Urinary bladder (tissue), 4 donors: ENCODE measurements around the gene LIN52. TPM values are rescaled to one million over a fixed set of nuclear protein-coding genes. Genes with fewer than 3 reads are reported as not detected.

Experiments
- DNase-seq: peaks from one replicate; pipeline ENCODE4 v3.0.0-alpha.2; 2015; ENCODE audit errors: extremely low spot score
- H3K27ac ChIP-seq: one replicate; pipeline ENCODE4 v1.5.1; 2013; ENCODE audit warnings: low read depth, mild to moderate bottlenecking, moderate library complexity
- H3K36me3 ChIP-seq: one replicate; pipeline ENCODE4 v1.6.1; 2013; ENCODE audit warnings: mild to moderate bottlenecking, moderate library complexity; ENCODE audit not compliant: insufficient read depth
- H3K4me1 ChIP-seq: one replicate; pipeline ENCODE4 v1.6.1; 2013; ENCODE audit warnings: mild to moderate bottlenecking, moderate library complexity; ENCODE audit not compliant: insufficient read depth
- H3K4me3 ChIP-seq: one replicate; pipeline ENCODE4 v1.5.1; 2013; ENCODE audit warnings: low read depth, low read length
- WGBS: extraction: QIAGEN DNeasy Blood & Tissue Kit; methylation state at CpG from one replicate; pipeline ENCODE4 v1.1.7; 2013; 5-methylcytosine and 5-hydroxymethylcytosine counted together
- polyA plus RNA-seq: library from polyadenylated mRNA; stranded (reverse); fragments of 200-250 nt; gene quantifications from one replicate; pipeline ENCODE4 v1.2.3, GENCODE V29; 2013
- total RNA-seq: library from RNA; depleted of rRNA; stranded (reverse); fragments of >200 nt; gene quantifications from one replicate; pipeline ENCODE4 v1.2.3, GENCODE V29; 2014
- donor health status: healthy with polysubstance abuse.
- donor health status: healthy.

LIN52 gene, protein sequence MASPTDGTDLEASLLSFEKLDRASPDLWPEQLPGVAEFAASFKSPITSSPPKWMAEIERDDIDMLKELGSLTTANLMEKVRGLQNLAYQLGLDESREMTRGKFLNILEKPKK
- total RNA-seq (17.5 TPM), polyA plus RNA-seq (11.8 TPM)

DNA sequence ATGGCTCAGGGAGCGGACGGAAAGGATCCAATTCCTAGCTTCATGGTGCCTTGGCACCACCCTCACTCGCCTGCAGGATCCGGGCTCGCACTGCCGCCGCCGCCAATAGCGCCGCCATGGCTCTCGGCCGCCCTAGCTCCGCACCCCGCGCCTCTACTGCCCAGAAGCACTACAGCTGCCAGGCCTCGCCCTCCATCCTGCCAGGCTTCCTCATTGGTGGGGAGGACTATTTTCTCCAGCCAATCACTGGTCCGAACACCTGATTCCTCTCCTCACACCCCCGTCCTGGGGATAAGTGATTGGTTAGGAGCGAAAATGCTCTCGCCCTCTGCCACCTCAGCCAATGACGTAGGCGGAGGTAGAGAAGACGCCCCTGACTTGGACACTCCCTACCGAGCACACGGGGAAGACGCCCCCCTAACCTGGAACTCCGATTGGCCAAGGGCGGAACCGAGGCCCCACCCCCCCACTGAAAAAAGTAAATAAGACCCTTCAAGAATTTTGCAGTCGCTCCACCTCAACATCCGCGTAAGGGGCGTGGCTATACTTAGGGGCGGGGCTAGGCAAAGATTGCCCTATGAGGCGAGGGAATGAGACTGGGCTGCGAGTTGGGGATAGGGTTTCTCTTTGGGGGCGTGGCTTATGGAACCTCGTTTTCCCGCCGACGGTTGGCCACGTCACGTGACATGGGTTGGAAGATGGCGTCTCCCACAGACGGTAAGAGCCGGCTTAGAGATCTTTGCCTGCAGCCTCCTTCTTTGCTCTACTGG, at the start of gene LIN52, which contains the start of gene ALDH6A1:
Gene LIN52 (plus strand): TSS at position 680 of the 770 bp plus-strand sequence. CDS start 19 bp downstream, at position 699.
Gene ALDH6A1 (minus strand): TSS at position 177 of the 770 bp plus-strand sequence. CDS start 59 bp downstream, at position 118.
- Histone ChIP-seq H3K4me3 (peak within 1 kb of the TSS; percentile 64), H3K4me1 (no peaks in the 10 kb centered on the region), H3K36me3 (no peaks in the 10 kb centered on the region), H3K27ac (peak within 1 kb of the TSS; percentile 67)
- peak; percentile 100 for DNase-seq
- under 1% methylated on average over 46 of the region's 46 CpGs for WGBS

GRCh38 chr14:74035556-74035955, 49.2 kb upstream of the LIN52 start:
- DNase-seq: no peak
- H3K4me3 ChIP-seq: no peak overlapping the region
- H3K36me3 ChIP-seq: no peaks in the 10 kb centered on the region
- no peaks in the 10 kb centered on the region for H3K4me1 ChIP-seq
- 89% methylated on average over 4 of the region's 4 CpGs for WGBS
- no peak overlapping the region for H3K27ac ChIP-seq

- Histone ChIP-seq H3K36me3 (no peaks in the 10 kb centered on the region), H3K4me1 (no peaks in the 10 kb centered on the region), H3K4me3 (no peak overlapping the region), H3K27ac (no peak overlapping the region)
- peak; percentile 29 for DNase-seq
- 64% methylated on average over 3 of the region's 3 CpGs for WGBS
Measured at GRCh38 chr14:74038020-74038859, 46.5 kb upstream of the LIN52 start.

- 73% methylated on average over 2 of the region's 2 CpGs for WGBS
- no peaks in the 10 kb centered on the region for H3K36me3 ChIP-seq
- H3K27ac ChIP-seq: no peak overlapping the region
- DNase-seq: no peak
- H3K4me3 ChIP-seq: no peak overlapping the region
- no peaks in the 10 kb centered on the region for H3K4me1 ChIP-seq
Measured at GRCh38 chr14:74042296-74042695, 42.5 kb upstream of the LIN52 start.

DNA sequence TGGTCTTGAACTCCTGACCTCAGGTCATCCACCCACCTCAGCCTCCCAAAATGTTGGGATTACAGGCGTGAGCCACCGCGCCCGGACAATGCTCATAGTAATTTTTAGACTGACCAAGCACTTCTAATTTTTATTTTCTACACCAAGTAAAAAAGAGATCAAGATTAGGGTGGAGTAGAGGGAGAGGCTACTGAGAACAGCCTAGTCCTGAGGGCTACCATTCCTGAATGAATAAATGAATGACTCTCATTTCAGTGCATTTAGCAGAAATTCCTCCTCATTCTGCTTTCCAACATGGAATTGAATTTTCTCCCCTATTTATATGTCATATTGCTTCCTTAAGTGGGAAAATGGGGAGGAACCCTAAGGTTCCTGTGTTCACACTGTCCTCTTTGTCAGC, 39.2 kb upstream of the LIN52 start:
- no peak overlapping the region for H3K4me3 ChIP-seq
- H3K27ac ChIP-seq: no peak overlapping the region
- 97% methylated on average over 4 of the region's 4 CpGs for WGBS
- H3K36me3 ChIP-seq: peaks cover 3% of the 10 kb centered on the region
- no peaks in the 10 kb centered on the region for H3K4me1 ChIP-seq
- no peak for DNase-seq

GRCh38 chr14:74048281-74048680, 36.5 kb upstream of the LIN52 start:
- no peak for DNase-seq
- H3K27ac ChIP-seq: no peak overlapping the region
- WGBS: 48% methylated on average over 3 of the region's 3 CpGs
- no peak overlapping the region for H3K4me3 ChIP-seq
- peaks cover 3% of the 10 kb centered on the region for H3K36me3 ChIP-seq
- no peaks in the 10 kb centered on the region for H3K4me1 ChIP-seq

- DNase-seq: no peak
- Histone ChIP-seq H3K4me3 (no peak overlapping the region), H3K36me3 (peaks cover 3% of the 10 kb centered on the region), H3K27ac (no peak overlapping the region), H3K4me1 (no peaks in the 10 kb centered on the region)
- WGBS: 75% methylated on average over 3 of the region's 3 CpGs
Measured at GRCh38 chr14:74049876-74050495, 34.8 kb upstream of the LIN52 start.

- no peaks in the 10 kb centered on the region for H3K4me1 ChIP-seq
- DNase-seq: no peak
- H3K4me3 ChIP-seq: no peak overlapping the region
- H3K36me3 ChIP-seq: peaks cover 6% of the 10 kb centered on the region
- H3K27ac ChIP-seq: no peak overlapping the region
- WGBS: 92% methylated on average over 2 of the region's 2 CpGs
Measured at GRCh38 chr14:74062809-74063150, 22.0 kb upstream of the LIN52 start.

DNA sequence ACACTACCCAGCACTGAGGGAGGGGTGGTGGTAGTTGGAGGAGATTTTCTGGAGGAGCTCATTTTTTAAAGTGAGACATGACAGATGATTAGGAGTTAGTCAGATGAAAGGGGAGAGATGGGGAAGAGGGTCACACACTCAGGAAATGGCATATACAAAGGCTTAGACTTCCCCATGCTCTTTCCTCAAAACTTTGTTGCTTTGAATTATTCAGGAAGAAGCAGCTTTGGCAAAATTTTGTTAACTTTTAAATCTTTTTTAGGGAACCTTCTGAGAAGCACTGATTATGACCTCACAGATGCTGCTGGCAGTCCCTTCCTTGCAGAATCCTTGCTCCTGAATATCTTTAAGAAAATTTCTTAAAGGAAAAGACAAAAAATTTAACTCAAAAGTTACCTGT, 20.3 kb upstream of the LIN52 start:
- peaks cover 6% of the 10 kb centered on the region for H3K36me3 ChIP-seq
- no peak overlapping the region for H3K27ac ChIP-seq
- no peak overlapping the region for H3K4me3 ChIP-seq
- no peaks in the 10 kb centered on the region for H3K4me1 ChIP-seq
- no peak for DNase-seq

DNA sequence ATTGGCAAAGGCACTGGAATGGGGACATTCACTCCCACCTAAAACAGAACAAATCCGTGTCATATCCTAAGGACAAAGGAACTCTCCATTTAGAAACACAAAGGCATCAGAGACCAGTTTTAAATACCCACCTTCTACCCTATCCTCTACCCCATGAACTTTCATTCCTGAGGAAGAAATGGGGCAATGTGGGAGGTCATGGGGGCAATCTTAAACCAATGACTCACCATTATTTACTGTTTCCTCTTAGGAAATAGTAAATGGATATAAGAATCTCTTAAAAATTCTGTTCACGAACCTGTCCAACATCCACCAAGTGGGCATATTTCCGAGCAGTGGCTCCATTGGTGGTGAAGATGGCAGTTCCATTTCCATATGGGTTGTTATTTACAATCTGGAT, 19.9 kb upstream of the LIN52 start:
- Histone ChIP-seq H3K4me1 (no peaks in the 10 kb centered on the region), H3K36me3 (peaks cover 6% of the 10 kb centered on the region), H3K4me3 (no peak overlapping the region), H3K27ac (no peak overlapping the region)
- no peak for DNase-seq
- WGBS: 91% methylated on average over 3 of the region's 3 CpGs

DNA sequence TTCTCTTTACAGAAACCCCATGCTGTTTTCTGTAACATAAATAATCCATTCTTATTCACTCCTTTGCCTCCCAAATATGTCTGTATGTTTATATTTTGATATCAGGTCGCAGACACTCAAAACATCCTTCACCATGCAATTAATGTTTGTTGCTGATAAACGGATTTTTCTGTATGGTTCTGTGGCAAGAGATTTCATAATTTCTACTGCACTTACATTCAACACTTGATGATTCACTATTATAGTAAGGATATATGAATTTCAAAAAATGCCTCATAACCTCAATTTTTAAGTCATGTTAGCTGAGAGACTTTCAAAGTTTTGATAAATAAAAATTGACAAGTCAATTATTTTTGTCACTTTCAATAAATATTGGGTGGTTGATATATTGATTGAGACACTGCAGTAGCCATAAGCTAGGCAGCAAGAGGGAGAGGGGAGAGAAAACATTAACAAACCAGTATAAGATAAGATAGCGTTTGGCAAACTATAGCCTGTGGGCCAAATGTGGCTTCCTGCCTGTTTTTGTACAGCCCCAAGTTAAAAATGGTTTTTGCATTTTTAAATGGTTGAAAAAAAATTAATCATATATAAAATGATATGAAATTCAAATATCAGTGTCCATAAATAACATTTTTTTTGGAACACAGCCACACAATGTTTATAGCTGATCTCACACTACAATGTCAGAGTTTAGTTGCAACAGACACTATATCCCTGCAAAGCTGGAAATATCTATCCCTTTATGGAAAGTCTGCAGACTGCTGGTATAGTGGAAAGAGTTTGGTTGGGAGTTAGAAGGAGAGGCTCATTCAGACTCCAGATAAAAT, 18.8 kb upstream of the LIN52 start:
- WGBS: 68% methylated on average over 3 of the region's 3 CpGs
- no peak overlapping the region for H3K27ac ChIP-seq
- H3K36me3 ChIP-seq: peaks cover 6% of the 10 kb centered on the region
- H3K4me1 ChIP-seq: no peaks in the 10 kb centered on the region
- DNase-seq: no peak
- no peak overlapping the region for H3K4me3 ChIP-seq

GRCh38 chr14:74077401-74077800, 7.4 kb upstream of the LIN52 start:
- no peaks in the 10 kb centered on the region for H3K36me3 ChIP-seq
- no peak overlapping the region for H3K27ac ChIP-seq
- WGBS: 36% methylated on average over 1 of the region's 1 CpG
- no peak for DNase-seq
- no peaks in the 10 kb centered on the region for H3K4me1 ChIP-seq
- H3K4me3 ChIP-seq: no peak overlapping the region
